Natural killer cell (primary cell): Measurements from ENCODE around the gene STARD3NL. TPM values are rescaled to one million over a fixed set of nuclear protein-coding genes. Genes with fewer than 3 reads are reported as not detected.

Source experiments
- ATAC-seq, 3 donors: fragments of 150-1000 bp in 2 of 3; fragments of 200-7000 bp in 1 of 3; cut with Tn5 transposase; 1 replicate in 1 of 3; 2 replicates in 2 of 3; pipeline ENCODE4 v1.10.0; 2021; ENCODE audit warnings: mild to moderate bottlenecking in 2 of 3, moderate library complexity in 2 of 3
- DNase-seq, 2 donors: peaks; one replicate each; pipeline versions ENCODE4 v3.0.0 to v3.0.0-alpha.2; 2013 to 2021; ENCODE audit warnings: mixed read lengths in 1 of 2
- H3K27ac ChIP-seq: one replicate; pipeline ENCODE4 v1.5.1; 2013; ENCODE audit warnings: mild to moderate bottlenecking, low read length
- H3K27me3 ChIP-seq: one replicate; pipeline ENCODE4 v1.6.1; 2013; ENCODE audit warnings: low read length; ENCODE audit not compliant: control insufficient read depth, insufficient read depth
- H3K36me3 ChIP-seq: one replicate; pipeline ENCODE4 v1.6.1; 2013; ENCODE audit warnings: low read length; ENCODE audit not compliant: control insufficient read depth, insufficient read depth
- H3K4me1 ChIP-seq: one replicate; pipeline ENCODE4 v1.6.1; 2013; ENCODE audit warnings: low read length; ENCODE audit not compliant: control insufficient read depth, insufficient read depth
- H3K4me3 ChIP-seq: one replicate; pipeline ENCODE4 v1.5.1; 2013; ENCODE audit warnings: low read length
- H3K9me3 ChIP-seq: one replicate; pipeline ENCODE4 v1.6.1; 2013; ENCODE audit warnings: low read length; ENCODE audit not compliant: control insufficient read depth, insufficient read depth
- H3K27ac Mint-ChIP-seq, 2 donors: one replicate each; pipeline ENCODE4 v1.8.0; 2022; ENCODE audit warnings: mild to moderate bottlenecking in 2 of 2, mixed read lengths in 2 of 2, moderate library complexity in 1 of 2
- H3K27me3 Mint-ChIP-seq, 2 donors: one replicate each; pipeline ENCODE4 v1.8.0; 2022; ENCODE audit warnings: low read depth in 2 of 2, mixed read lengths in 2 of 2
- H3K36me3 Mint-ChIP-seq: one replicate; pipeline ENCODE4 v1.8.0; 2022; ENCODE audit warnings: mixed read lengths
- H3K4me1 Mint-ChIP-seq, 2 donors: one replicate each; pipeline ENCODE4 v1.8.0; 2022; ENCODE audit warnings: mixed read lengths in 2 of 2
- H3K4me3 Mint-ChIP-seq: one replicate; pipeline ENCODE4 v1.8.0; 2022; ENCODE audit warnings: mild to moderate bottlenecking, moderate library complexity, mixed read lengths
- H3K9me3 Mint-ChIP-seq, 2 donors: one replicate each; pipeline ENCODE4 v1.8.0; 2022; ENCODE audit warnings: mixed read lengths in 2 of 2
- CTCF ChIP-seq: fragments of 200-600 bp; IDR thresholded peaks from one replicate; pipeline ENCODE4 v1.8.0; 2022; ENCODE audit warnings: antibody characterized with exemption
- WGBS: methylation state at CpG from one replicate; pipeline ENCODE4 v1.1.7; 2013; ENCODE audit warnings: missing lambda C conversion rate; ENCODE audit not compliant: insufficient coverage; 5-methylcytosine and 5-hydroxymethylcytosine counted together
- intact Hi-C: fragments of 100-400 bp; cut with micrococcal nuclease; formaldehyde crosslinking; loops from one replicate; pipeline ENCODE4 v1.14.2; 2022
- total RNA-seq, 4 donors: library from RNA; stranded (reverse); fragments of 120-200 nt in 1 of 4; gene quantifications; one replicate each; pipeline versions ENCODE4 v1.2.3 to v1.2.4, GENCODE V29; 2013 to 2022

The STARD3NL gene
- total RNA-seq, 3 donors from 2014 or later (not counting 1 experiment from before 2014, with no cell fraction given), result 30.6 to 38.6 (median 38.3) TPM

- peak overlapping the region; percentile 100 for H3K4me3 ChIP-seq
- H3K4me1 Mint-ChIP-seq, result peaks cover 45 to 53% of the 10 kb centered on the region in 2 donors
- intact Hi-C loops, result loop anchor here (2.0 to 5.0 kb wide), 2 partner anchors 38 to 158 kb away; no protein-coding TSS in a partner anchor
Observed at GRCh38 chr7:38178695-38179344, 775 bp downstream of the STARD3NL start.

GRCh38 chr7:38179776-38180226, 1.8 kb downstream of the STARD3NL start:
- peak overlapping the region; percentile 7 for H3K27ac ChIP-seq
- ATAC-seq (no peak), DNase-seq (peak in 1 of 2 donors; percentile 9)
- H3K4me1 Mint-ChIP-seq, result peaks cover 51 to 58% of the 10 kb centered on the region in 2 donors
- no peaks in the 10 kb centered on the region for H3K9me3 Mint-ChIP-seq
- H3K27me3 Mint-ChIP-seq, result peaks cover under 1 to 4% of the 10 kb centered on the region in 2 donors
- H3K27me3 ChIP-seq, result no peaks in the 10 kb centered on the region
- peaks cover 7% of the 10 kb centered on the region for H3K36me3 Mint-ChIP-seq
- H3K36me3 ChIP-seq, result no peaks in the 10 kb centered on the region
- no peak overlapping the region for H3K4me3 ChIP-seq
- 27% methylated on average over 2 of the region's 2 CpGs for WGBS
- intact Hi-C loops, result loop anchor here (2.0 to 5.0 kb wide), 2 partner anchors 37 to 158 kb away; no protein-coding TSS in a partner anchor
- H3K4me3 Mint-ChIP-seq, result peak overlapping the region; percentile 98
- peaks cover 9% of the 10 kb centered on the region for H3K4me1 ChIP-seq
- H3K9me3 ChIP-seq, result no peaks in the 10 kb centered on the region
- H3K27ac Mint-ChIP-seq, result peak overlapping the region; percentile 87 to 98
- no peak for TF ChIP-seq CTCF

More at GRCh38 chr7:38178695-38179344, 775 bp downstream of the STARD3NL start:
- Mint-ChIP-seq H3K27ac (peak overlapping the region; percentile 87 to 98), H3K9me3 (no peaks in the 10 kb centered on the region), H3K27me3 (peaks cover 5 to 13% of the 10 kb centered on the region in 2 donors), H3K4me3 (peak overlapping the region; percentile 98), H3K36me3 (peaks cover 2% of the 10 kb centered on the region)
- H3K36me3 ChIP-seq, result no peaks in the 10 kb centered on the region
- DNase-seq, result peak in 1 of 2 donors; percentile 69
- peak; percentile 15 for TF ChIP-seq CTCF
- ATAC-seq, result peak; percentile 45 to 64 (median 50)
- peaks cover 9% of the 10 kb centered on the region for H3K4me1 ChIP-seq
- H3K27ac ChIP-seq, result peak overlapping the region; percentile 98
- H3K27me3 ChIP-seq, result no peaks in the 10 kb centered on the region
- 0% methylated on average over 8 of the region's 15 CpGs for WGBS
- H3K9me3 ChIP-seq, result no peaks in the 10 kb centered on the region

- Mint-ChIP-seq H3K27ac (peak overlapping the region in 1 of 2 donors; percentile 87), H3K27me3 (no peaks in the 10 kb centered on the region), H3K4me1 (peaks cover 61 to 66% of the 10 kb centered on the region in 2 donors), H3K36me3 (peaks cover 7% of the 10 kb centered on the region), H3K4me3 (peak overlapping the region; percentile 6), H3K9me3 (no peaks in the 10 kb centered on the region)
- DNase-seq (no peak), ATAC-seq (no peak)
- 80% methylated on average over 1 of the region's 1 CpG for WGBS
- no peak overlapping the region for H3K27ac ChIP-seq
- no peaks in the 10 kb centered on the region for H3K36me3 ChIP-seq
- H3K27me3 ChIP-seq, result no peaks in the 10 kb centered on the region
- no peak overlapping the region for H3K4me3 ChIP-seq
- peaks cover 9% of the 10 kb centered on the region for H3K4me1 ChIP-seq
- no peaks in the 10 kb centered on the region for H3K9me3 ChIP-seq
- intact Hi-C loops, result no loop called here
- no peak for TF ChIP-seq CTCF
Observed at GRCh38 chr7:38181111-38181510, 3.1 kb downstream of the STARD3NL start.
